Coronary artery (tissue), 2 donors: ENCODE measurements around the gene SOBP.
A peak's percentile ranks its signal among the peaks of the same experiment; 100 is the strongest.

ENCODE experiments used
- DNase-seq: peaks from one replicate; pipeline ENCODE4 v3.0.0-alpha.2; 2017; ENCODE audit warnings: low spot score
- H3K27ac ChIP-seq, 2 donors: fragments of 200-600 bp; sonication (generic); one replicate each; pipeline ENCODE4 v1.5.1; 2016 to 2019
- H3K4me3 ChIP-seq: fragments of 200-600 bp; sonication (generic); 2 replicates; pipeline ENCODE4 v1.5.1; 2016; ENCODE audit warnings: mild to moderate bottlenecking, moderate library complexity
- TF ChIP-seq, protein P1 (sequence below): fragments of 200-600 bp; sonication (generic); IDR thresholded peaks from one replicate; pipeline ENCODE4 v1.5.1; 2019; ENCODE audit warnings: antibody characterized with exemption

Gene SOBP, protein sequence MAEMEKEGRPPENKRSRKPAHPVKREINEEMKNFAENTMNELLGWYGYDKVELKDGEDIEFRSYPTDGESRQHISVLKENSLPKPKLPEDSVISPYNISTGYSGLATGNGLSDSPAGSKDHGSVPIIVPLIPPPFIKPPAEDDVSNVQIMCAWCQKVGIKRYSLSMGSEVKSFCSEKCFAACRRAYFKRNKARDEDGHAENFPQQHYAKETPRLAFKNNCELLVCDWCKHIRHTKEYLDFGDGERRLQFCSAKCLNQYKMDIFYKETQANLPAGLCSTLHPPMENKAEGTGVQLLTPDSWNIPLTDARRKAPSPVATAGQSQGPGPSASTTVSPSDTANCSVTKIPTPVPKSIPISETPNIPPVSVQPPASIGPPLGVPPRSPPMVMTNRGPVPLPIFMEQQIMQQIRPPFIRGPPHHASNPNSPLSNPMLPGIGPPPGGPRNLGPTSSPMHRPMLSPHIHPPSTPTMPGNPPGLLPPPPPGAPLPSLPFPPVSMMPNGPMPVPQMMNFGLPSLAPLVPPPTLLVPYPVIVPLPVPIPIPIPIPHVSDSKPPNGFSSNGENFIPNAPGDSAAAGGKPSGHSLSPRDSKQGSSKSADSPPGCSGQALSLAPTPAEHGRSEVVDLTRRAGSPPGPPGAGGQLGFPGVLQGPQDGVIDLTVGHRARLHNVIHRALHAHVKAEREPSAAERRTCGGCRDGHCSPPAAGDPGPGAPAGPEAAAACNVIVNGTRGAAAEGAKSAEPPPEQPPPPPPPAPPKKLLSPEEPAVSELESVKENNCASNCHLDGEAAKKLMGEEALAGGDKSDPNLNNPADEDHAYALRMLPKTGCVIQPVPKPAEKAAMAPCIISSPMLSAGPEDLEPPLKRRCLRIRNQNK

DNA sequence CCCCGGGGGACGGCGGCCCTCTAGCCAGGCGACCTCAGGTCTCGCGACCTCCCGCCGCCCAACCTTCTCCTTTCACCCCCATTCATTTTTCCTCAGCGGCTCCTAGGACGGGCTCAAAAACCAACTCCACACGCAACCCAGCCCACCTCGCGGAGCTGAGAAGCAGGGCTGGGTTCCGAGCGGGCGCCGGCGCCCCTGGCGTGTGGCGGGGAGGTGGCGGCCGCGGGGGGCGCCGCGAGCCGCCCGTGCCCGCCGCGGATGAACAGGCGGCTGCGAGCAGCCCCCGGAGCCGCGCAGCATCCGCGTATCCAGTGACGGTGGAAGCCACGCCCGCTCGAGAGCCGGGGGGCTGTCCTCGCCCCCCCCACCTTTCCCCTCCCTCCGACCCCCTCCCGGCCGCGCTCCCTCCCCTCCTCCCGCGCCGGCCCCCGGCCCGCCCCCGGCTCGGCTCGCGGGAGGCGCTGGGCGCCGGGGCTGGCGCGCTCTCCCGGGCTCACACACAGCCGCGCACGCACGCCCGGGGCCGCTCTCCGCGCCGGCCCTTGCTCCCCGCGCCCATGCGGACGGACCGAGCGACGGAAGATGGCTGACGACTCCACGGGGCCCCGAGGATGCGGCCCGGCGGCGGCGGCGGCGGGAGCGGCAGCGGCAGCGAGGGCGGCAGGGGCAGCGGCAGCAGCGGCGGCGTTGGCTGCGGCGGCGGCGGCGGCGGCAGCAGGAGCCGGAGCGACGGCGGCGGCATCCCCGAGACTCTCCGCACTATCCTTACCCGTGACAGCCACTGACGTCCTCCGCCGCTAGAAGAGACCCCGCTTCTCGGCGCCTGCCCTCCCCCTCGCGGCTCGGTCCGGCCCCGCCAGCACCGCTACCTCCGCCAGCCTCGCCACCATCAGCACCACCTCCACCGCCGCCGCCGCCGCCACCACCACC lies at the start of gene SOBP:
TSS of gene SOBP (plus strand) at position 482 of the 930 bp plus-strand sequence. CDS start 500 bp downstream, outside the sequence.
- peak within 1 kb of the TSS; percentile 88 for H3K4me3 ChIP-seq
- H3K27ac ChIP-seq = peak within 1 kb of the TSS; percentile 70 to 94
- TF ChIP-seq, protein P1, sequence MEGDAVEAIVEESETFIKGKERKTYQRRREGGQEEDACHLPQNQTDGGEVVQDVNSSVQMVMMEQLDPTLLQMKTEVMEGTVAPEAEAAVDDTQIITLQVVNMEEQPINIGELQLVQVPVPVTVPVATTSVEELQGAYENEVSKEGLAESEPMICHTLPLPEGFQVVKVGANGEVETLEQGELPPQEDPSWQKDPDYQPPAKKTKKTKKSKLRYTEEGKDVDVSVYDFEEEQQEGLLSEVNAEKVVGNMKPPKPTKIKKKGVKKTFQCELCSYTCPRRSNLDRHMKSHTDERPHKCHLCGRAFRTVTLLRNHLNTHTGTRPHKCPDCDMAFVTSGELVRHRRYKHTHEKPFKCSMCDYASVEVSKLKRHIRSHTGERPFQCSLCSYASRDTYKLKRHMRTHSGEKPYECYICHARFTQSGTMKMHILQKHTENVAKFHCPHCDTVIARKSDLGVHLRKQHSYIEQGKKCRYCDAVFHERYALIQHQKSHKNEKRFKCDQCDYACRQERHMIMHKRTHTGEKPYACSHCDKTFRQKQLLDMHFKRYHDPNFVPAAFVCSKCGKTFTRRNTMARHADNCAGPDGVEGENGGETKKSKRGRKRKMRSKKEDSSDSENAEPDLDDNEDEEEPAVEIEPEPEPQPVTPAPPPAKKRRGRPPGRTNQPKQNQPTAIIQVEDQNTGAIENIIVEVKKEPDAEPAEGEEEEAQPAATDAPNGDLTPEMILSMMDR = no peak
- DNase-seq = peak; percentile 76

DNA sequence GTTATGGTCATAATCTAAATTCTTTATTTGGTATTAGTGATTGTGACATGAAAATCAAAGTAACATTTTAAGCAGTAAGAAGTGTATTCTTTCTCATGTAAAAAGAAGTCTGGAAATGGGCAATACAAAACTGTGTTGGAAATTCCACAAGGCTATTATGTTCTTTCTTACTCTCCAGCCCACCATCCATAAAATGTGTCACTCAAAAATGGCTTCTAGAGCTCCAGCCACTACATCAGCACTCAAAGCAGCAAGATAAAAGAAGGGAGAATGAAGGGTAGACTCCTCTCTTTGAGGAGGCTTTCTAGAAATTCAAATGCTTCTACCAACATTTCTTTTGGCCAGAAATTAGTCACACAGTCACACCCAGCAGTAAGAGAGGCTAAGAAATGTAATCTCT lies 49.0 kb upstream of the SOBP start:
- Histone ChIP-seq H3K27ac (no peak overlapping the region), H3K4me3 (no peak overlapping the region)
- DNase-seq = no peak
- TF ChIP-seq, protein P1 = no peak

DNA sequence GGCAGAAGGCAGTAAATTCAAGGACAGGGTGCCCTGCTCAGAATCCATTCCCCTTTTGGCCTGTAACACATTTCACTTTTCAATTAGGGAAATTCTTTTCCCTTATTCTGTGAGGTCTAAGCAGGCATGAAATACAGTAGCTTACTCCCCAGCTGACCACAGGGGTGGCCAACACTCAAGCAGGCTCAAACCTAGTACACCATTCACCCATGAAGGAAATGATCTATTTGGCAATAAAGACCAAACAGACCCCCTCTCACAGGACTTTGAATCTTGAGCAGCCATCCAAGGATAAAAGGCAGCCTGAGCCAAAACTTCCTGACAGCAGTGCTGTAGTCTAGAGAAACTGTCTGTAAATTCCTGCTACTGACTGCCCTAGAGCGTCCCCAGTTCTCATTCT lies 48.2 kb upstream of the SOBP start:
- TF ChIP-seq, protein P1 = no peak
- H3K4me3 ChIP-seq = no peak overlapping the region
- no peak overlapping the region for H3K27ac ChIP-seq
- DNase-seq = no peak

DNA sequence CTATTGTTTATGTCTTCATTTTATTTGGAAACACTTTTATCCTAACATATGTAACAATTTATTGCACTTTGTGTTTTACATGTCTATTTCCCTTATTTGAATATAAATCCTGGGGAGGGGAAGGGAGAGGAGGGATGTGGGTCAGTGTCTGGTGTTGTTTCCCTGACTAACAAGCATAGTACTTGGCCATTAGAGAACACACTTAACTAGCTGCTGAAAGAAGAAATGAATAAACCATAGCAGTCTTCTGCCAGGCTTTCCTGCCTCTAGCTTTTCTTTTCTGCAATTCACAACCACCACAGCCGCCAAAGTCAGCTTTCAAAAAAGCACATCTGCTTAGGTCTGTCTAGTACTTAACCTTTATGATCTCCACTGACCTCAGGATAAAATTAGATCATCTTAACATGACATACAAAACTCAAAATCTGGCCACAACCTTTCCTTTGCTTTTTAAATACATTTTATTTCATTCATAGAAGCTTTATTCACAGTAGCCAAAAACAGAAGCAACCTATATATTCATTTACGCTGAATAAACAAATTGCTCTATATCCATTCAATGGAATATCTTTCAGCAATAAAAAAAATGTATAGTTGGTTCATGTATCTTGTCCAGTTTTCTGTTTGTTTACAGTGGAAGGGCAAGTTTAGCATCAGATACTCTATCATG lies 46.8 kb upstream of the SOBP start:
- H3K27ac ChIP-seq = no peak overlapping the region
- TF ChIP-seq, protein P1 = no peak
- no peak overlapping the region for H3K4me3 ChIP-seq
- no peak for DNase-seq

DNA sequence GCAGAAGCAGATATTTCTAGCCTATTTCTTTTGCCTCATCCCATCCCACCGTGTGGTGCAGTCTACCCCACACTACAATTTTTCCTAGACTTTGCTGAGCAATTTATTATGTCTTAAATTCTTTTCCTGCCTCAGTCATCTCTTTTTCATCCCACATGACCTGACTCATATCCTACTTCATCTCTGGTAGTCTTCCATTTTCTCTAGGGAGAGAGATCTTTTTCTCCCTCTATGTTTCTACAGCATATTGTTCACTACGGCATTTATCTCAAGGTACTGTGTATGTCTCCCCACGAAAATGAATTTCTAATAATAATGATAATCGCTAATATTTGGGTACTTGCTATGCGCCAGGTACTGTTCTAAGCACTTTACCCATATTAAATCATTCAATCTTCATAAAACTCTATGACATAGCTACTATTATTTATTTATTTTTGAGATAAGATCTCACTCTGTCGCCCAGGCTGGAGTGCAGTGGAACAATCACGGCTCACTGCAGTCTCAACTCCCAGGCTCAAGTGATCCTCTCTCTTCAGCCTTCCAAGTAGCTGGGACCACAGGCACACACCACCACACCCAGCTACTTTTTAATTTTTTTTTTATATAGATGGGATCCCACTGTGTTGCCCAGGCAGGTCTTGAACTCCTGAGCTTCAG lies 46.2 kb upstream of the SOBP start:
- no peak overlapping the region for H3K4me3 ChIP-seq
- DNase-seq = no peak
- TF ChIP-seq, protein P1 = no peak
- H3K27ac ChIP-seq = no peak overlapping the region

DNA sequence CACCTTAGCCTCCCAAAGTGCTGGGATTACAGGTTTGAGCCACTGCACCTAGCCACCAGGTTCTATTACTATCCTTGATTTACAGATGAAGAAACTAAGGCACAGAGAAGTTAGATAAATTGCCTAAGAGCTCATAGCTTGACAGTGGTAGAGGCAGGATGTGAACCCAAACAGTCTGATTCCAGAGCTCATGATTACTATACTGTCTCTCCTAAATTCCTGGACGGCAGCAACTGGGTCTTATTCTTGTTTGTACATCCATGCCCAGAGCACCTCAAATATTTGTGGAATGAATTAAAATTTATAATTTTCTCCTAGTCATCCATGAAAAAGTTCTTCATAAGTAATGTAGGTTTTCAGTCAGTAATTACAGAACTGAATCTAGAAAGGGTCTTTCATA lies 45.6 kb upstream of the SOBP start:
- TF ChIP-seq, protein P1 = no peak
- no peak for DNase-seq
- no peak overlapping the region for H3K27ac ChIP-seq
- H3K4me3 ChIP-seq = no peak overlapping the region
